HEK293T (cell line): ENCODE data around the gene CAMK2D.

Source experiments
- CTCF ChIA-PET: fragments of 350-600 bp; formaldehyde crosslinking; extraction: SDS; loops from one replicate; lab custom pipeline; 2021; ENCODE audit warnings: antibody characterized with exemption, inconsistent platforms; lab: Yijun Ruan, JAX
- POLR2A ChIA-PET: fragments of 350-600 bp; formaldehyde crosslinking; extraction: SDS; loops from one replicate; lab custom pipeline; 2020; ENCODE audit warnings: antibody characterized with exemption, inconsistent platforms; lab: Yijun Ruan, JAX
- DNase-seq: peaks from one replicate; pipeline ENCODE4 v3.0.0; 2012; ENCODE audit warnings: mixed read lengths; ENCODE audit errors: extremely low spot score
- ARNT ChIP-seq: fragments of 450-650 bp; IDR thresholded peaks from 2 replicates; pipeline ENCODE4 v1.6.1; 2017; ENCODE audit warnings: mild to moderate bottlenecking
- BHLHE40 ChIP-seq: fragments of 450-650 bp; IDR thresholded peaks from 2 replicates; pipeline ENCODE4 v1.6.1; 2016; ENCODE audit warnings: mild to moderate bottlenecking, moderate library complexity, borderline replicate concordance
- CTBP1 ChIP-seq: fragments of 450-650 bp; IDR thresholded peaks from 2 replicates; pipeline ENCODE4 v1.6.1; 2016; ENCODE audit warnings: borderline replicate concordance
- ELF4 ChIP-seq: fragments of 450-650 bp; IDR thresholded peaks from 2 replicates; pipeline ENCODE4 v1.6.1; 2017; ENCODE audit warnings: antibody characterized with exemption
- FOXA1 ChIP-seq: fragments of 450-650 bp; IDR thresholded peaks from 2 replicates; pipeline ENCODE4 v1.6.1; 2016; ENCODE audit warnings: mild to moderate bottlenecking
- FOXK2 ChIP-seq: fragments of 450-650 bp; IDR thresholded peaks from 2 replicates; pipeline ENCODE4 v1.6.1; 2016; ENCODE audit warnings: mild to moderate bottlenecking
- FOXM1 ChIP-seq: fragments of 450-650 bp; IDR thresholded peaks from 2 replicates; pipeline ENCODE4 v1.6.1; 2017; ENCODE audit warnings: mild to moderate bottlenecking, borderline replicate concordance
- HDGF ChIP-seq: fragments of 450-650 bp; IDR thresholded peaks from 2 replicates; pipeline ENCODE4 v1.6.1; 2017; ENCODE audit warnings: antibody characterized with exemption, borderline replicate concordance
- L3MBTL2 ChIP-seq: fragments of 450-650 bp; conservative IDR thresholded peaks from 2 replicates; pipeline ENCODE4 v1.6.1; 2016; ENCODE audit warnings: mild to moderate bottlenecking
- LEF1 ChIP-seq: fragments of 450-650 bp; IDR thresholded peaks from 2 replicates; pipeline ENCODE4 v1.6.1; 2017; ENCODE audit warnings: mild to moderate bottlenecking, borderline replicate concordance
- NFRKB ChIP-seq: fragments of 450-650 bp; IDR thresholded peaks from 2 replicates; pipeline ENCODE4 v1.6.1; 2016; ENCODE audit warnings: mild to moderate bottlenecking, moderate library complexity
- PKNOX1 ChIP-seq: fragments of 450-650 bp; IDR thresholded peaks from 2 replicates; pipeline ENCODE4 v1.6.1; 2016
- SP1 ChIP-seq: fragments of 450-650 bp; IDR thresholded peaks from 2 replicates; pipeline ENCODE4 v1.6.1; 2017
- SUZ12 ChIP-seq: fragments of 450-650 bp; IDR thresholded peaks from 2 replicates; pipeline ENCODE4 v1.6.1; 2016; ENCODE audit warnings: mild to moderate bottlenecking
- TARDBP ChIP-seq: fragments of 450-650 bp; IDR thresholded peaks from 2 replicates; pipeline ENCODE4 v1.6.1; 2016
- ZNF384 ChIP-seq: fragments of 450-650 bp; IDR thresholded peaks from 2 replicates; pipeline ENCODE4 v1.6.1; 2016

CAMK2D gene

GRCh38 chr4:113579360-113579759 is 182.2 kb downstream of the CAMK2D start:
- POLR2A ChIA-PET, result no interaction called here
- no peak for TF ChIP-seq HDGF
- no peak for TF ChIP-seq TARDBP
- no peak for TF ChIP-seq SP1
- TF ChIP-seq SUZ12, result no peak
- no peak for TF ChIP-seq LEF1
- CTCF ChIA-PET, result no interaction called here
- no peak for DNase-seq

- TF ChIP-seq FOXK2 (no peak), CTBP1 (no peak), SP1 (no peak), ZNF384 (no peak), PKNOX1 (no peak), SUZ12 (no peak), HDGF (no peak), FOXM1 (no peak)
- DNase-seq, result no peak
- ChIA-PET POLR2A (no interaction called here), CTCF (interaction anchor here (0.7 to 1.0 kb wide), 2 partner anchors 29 to 59 kb away, joined by 3 read pairs; no protein-coding TSS in a partner anchor)
These were observed 184.4 kb downstream of the CAMK2D start for GRCh38 chr4:113576947-113577678.

GRCh38 chr4:113575401-113575800 is 186.1 kb downstream of the CAMK2D start:
- no peak for DNase-seq
- TF ChIP-seq SP1 (no peak), FOXA1 (no peak), ZNF384 (no peak), NFRKB (no peak), FOXM1 (no peak), TARDBP (no peak), L3MBTL2 (no peak), ARNT (no peak), ELF4 (no peak)
- CTCF ChIA-PET, result no interaction called here
- POLR2A ChIA-PET, result no interaction called here

GRCh38 chr4:113574636-113575103 is 186.9 kb downstream of the CAMK2D start:
- ChIA-PET POLR2A (no interaction called here), CTCF (no interaction called here)
- TF ChIP-seq PKNOX1 (peak; percentile 50), ZNF384 (peak; percentile 37; the same call in 1 of the 2 replicates), SP1 (no peak)
- no peak for DNase-seq

GRCh38 chr4:113572620-113573019 is 188.9 kb downstream of the CAMK2D start:
- ChIA-PET CTCF (interaction anchor here (0.6 kb wide), 1 partner anchor 188 kb away, joined by 3 read pairs; no protein-coding TSS in a partner anchor), POLR2A (no interaction called here)
- TF ChIP-seq LEF1 (no peak), L3MBTL2 (no peak), ARNT (no peak), FOXA1 (no peak), PKNOX1 (no peak), CTBP1 (no peak), NFRKB (no peak), FOXK2 (no peak), HDGF (no peak), TARDBP (no peak), BHLHE40 (no peak), ZNF384 (no peak), SUZ12 (no peak), SP1 (no peak), ELF4 (no peak), FOXM1 (no peak)
- no peak for DNase-seq

GRCh38 chr4:113566015-113566795 is 195.3 kb downstream of the CAMK2D start:
- no peak for DNase-seq
- POLR2A ChIA-PET, result no interaction called here
- no peak for TF ChIP-seq NFRKB
- TF ChIP-seq TARDBP, result no peak
- TF ChIP-seq FOXA1, result no peak
- no peak for TF ChIP-seq ZNF384
- TF ChIP-seq SUZ12, result no peak
- TF ChIP-seq SP1, result no peak
- no peak for TF ChIP-seq ARNT
- no peak for TF ChIP-seq FOXK2
- TF ChIP-seq HDGF, result no peak
- no peak for TF ChIP-seq CTBP1
- TF ChIP-seq PKNOX1, result no peak
- CTCF ChIA-PET, result interaction anchor here (1.2 kb wide), 1 partner anchor 13 kb away, joined by 5 read pairs; no protein-coding TSS in a partner anchor
